OCI-LY1 (cell line): ENCODE results near the gene PI4K2B.
A peak's percentile ranks its signal among the peaks of the same experiment; 100 is the strongest.
"Not testable (repeated sequence)": the region's sequence is repeated elsewhere in the genome, so short reads cannot be mapped to it uniquely, and the experiment has no call there.

Experiments used
- H2AFZ ChIP-seq: fragments of 200-600 bp; sonication (generic), shearing (Covaris generic); 2 replicates; pipeline ENCODE4 v1.6.0; 2014; ENCODE audit warnings: antibody characterized with exemption, mild to moderate bottlenecking, low read length
- H3F3A ChIP-seq: fragments of 200-600 bp; sonication (generic), shearing (Covaris generic); 2 replicates; pipeline ENCODE4 v1.6.0; 2014; ENCODE audit warnings: mild to moderate bottlenecking, antibody characterized with exemption, low read length, moderate library complexity; ENCODE audit not compliant: insufficient read depth
- H3K27ac ChIP-seq: fragments of 200-600 bp; sonication (generic); 2 replicates; pipeline ENCODE4 v1.5.1; 2014; ENCODE audit warnings: low read length, mixed run types, mild to moderate bottlenecking, low read depth; ENCODE audit not compliant: poor library complexity, severe bottlenecking
- H3K27me3 ChIP-seq: fragments of 200-600 bp; sonication (generic); 2 replicates; pipeline ENCODE4 v1.6.0; 2014; ENCODE audit warnings: antibody characterized with exemption, mild to moderate bottlenecking, low read length, moderate library complexity; ENCODE audit not compliant: insufficient read depth
- H3K36me3 ChIP-seq: fragments of 200-600 bp; sonication (generic); 2 replicates; pipeline ENCODE4 v1.6.1; 2014; ENCODE audit warnings: mild to moderate bottlenecking, antibody characterized with exemption, low read length, moderate library complexity, mixed read lengths; ENCODE audit not compliant: insufficient read depth
- H3K4me1 ChIP-seq: fragments of 200-600 bp; sonication (generic); 2 replicates; pipeline ENCODE4 v1.5.1; 2014; ENCODE audit warnings: mild to moderate bottlenecking, low read length, moderate library complexity; ENCODE audit not compliant: insufficient read depth, severe bottlenecking
- H3K4me2 ChIP-seq: fragments of 200-600 bp; sonication (generic), shearing (Covaris generic); 2 replicates; pipeline ENCODE4 v1.6.1; 2014; ENCODE audit warnings: low read length
- H3K4me3 ChIP-seq: fragments of 200-600 bp; sonication (generic); 2 replicates; pipeline ENCODE4 v1.5.1; 2014; ENCODE audit warnings: low read length, low read depth, mild to moderate bottlenecking, mixed read lengths; ENCODE audit not compliant: poor library complexity, severe bottlenecking
- H3K79me2 ChIP-seq: fragments of 200-600 bp; shearing (Covaris generic); 2 replicates; pipeline ENCODE4 v1.6.1; 2016; ENCODE audit warnings: mixed run types, low read length, mixed read lengths; ENCODE audit not compliant: insufficient read depth
- H3K9ac ChIP-seq: fragments of 200-600 bp; sonication (generic), shearing (Covaris generic); 2 replicates; pipeline ENCODE4 v1.6.1; 2014; ENCODE audit warnings: mild to moderate bottlenecking, low read length, mixed read lengths
- H3K9me2 ChIP-seq: fragments of 200-600 bp; sonication (generic), shearing (Covaris generic); 2 replicates; pipeline ENCODE4 v1.6.1; 2014; ENCODE audit warnings: low read depth, mild to moderate bottlenecking, low read length, mixed read lengths
- H3K9me3 ChIP-seq: fragments of 200-600 bp; shearing (Covaris generic); 2 replicates; pipeline ENCODE4 v1.6.1; 2014; ENCODE audit warnings: low read length, mixed read lengths
- H4K20me1 ChIP-seq: fragments of 200-600 bp; sonication (generic), shearing (Covaris generic); 2 replicates; pipeline ENCODE4 v1.6.0; 2016; ENCODE audit warnings: mild to moderate bottlenecking, low read length; ENCODE audit not compliant: insufficient read depth
- CTCF ChIP-seq: fragments of 200-600 bp; sonication (generic), shearing (Covaris generic); IDR thresholded peaks from 2 replicates; pipeline ENCODE4 v1.5.1; 2017; ENCODE audit warnings: mild to moderate bottlenecking, antibody characterized with exemption, low read length, moderate library complexity, mixed read lengths
- EZH2 ChIP-seq: fragments of 200-600 bp; sonication (generic), shearing (Covaris generic); IDR thresholded peaks from 2 replicates; pipeline ENCODE4 v1.8.0; 2017; ENCODE audit warnings: borderline replicate concordance, mixed run types, mild to moderate bottlenecking, antibody characterized with exemption, low read length, moderate library complexity, mixed read lengths

PI4K2B gene

DNA sequence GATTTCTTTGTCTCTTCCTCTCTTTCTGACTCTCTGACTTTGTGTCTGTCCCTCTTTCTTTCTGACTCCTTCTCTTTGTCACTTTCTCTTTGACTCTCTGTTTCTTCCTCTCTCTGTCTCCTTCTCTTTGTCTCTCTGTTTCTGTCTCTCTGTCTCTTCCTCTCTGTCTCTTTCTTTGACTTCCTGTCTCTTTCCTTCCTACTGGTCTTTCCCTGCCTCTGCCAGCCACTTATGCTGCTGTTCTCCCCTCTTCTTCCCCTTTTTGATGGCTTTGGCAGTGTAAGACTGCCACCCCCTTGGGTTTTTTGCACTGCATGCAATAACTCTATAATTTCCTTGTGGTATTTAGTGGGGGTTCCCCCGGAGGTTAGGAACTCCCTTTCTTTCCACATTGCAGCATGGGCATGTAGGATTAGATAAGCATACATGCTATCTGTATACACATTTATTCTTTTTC lies 6.9 kb downstream of the PI4K2B start:
- H3K4me3 ChIP-seq, H3F3A ChIP-seq, H2AFZ ChIP-seq, H3K36me3 ChIP-seq, H3K9me2 ChIP-seq, H3K9ac ChIP-seq, H3K27me3 ChIP-seq, H3K9me3 ChIP-seq, H3K4me2 ChIP-seq, H4K20me1 ChIP-seq: not testable (repeated sequence)
- H3K27ac ChIP-seq: peak overlapping the region; percentile 43
- peaks cover 15% of the 10 kb centered on the region for H3K79me2 ChIP-seq
- H3K4me1 ChIP-seq: peaks cover 21% of the 10 kb centered on the region

DNA sequence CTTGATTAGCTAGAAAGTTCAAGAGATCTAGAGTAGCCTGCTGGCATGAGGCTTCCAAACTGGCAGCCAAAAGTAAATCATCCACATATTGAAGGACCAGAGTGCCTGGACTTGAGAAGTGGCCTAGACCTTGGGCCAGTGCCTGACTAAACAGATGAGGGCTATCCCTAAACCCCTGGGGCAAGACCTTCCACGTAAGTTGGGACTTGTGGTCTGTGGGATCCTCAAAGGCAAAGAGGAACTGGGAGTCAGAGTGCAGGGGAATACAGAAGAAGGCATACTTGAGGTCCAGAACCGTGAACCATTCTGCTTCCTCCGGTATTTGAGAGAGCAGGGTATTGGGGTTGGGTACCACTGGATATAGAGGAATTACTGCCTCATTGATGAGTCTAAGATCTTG lies 8.4 kb downstream of the PI4K2B start:
- H3K79me2 ChIP-seq, H3K36me3 ChIP-seq: not testable (repeated sequence)

GRCh38 chr4:25245181-25245580 lies 11.3 kb downstream of the PI4K2B start:
- Histone ChIP-seq H3K27me3 (no peaks in the 10 kb centered on the region), H3K79me2 (no peaks in the 10 kb centered on the region), H3K9me3 (no peaks in the 10 kb centered on the region)

More for the DNA sequence above, 8.4 kb downstream of the PI4K2B start:
- not testable (repeated sequence) for H3F3A ChIP-seq, H3K27me3 ChIP-seq, H3K9me3 ChIP-seq, H4K20me1 ChIP-seq, H3K27ac ChIP-seq, H3K9me2 ChIP-seq, H3K4me3 ChIP-seq, H3K4me2 ChIP-seq, H3K9ac ChIP-seq, H2AFZ ChIP-seq
- peaks cover 15% of the 10 kb centered on the region for H3K4me1 ChIP-seq

DNA sequence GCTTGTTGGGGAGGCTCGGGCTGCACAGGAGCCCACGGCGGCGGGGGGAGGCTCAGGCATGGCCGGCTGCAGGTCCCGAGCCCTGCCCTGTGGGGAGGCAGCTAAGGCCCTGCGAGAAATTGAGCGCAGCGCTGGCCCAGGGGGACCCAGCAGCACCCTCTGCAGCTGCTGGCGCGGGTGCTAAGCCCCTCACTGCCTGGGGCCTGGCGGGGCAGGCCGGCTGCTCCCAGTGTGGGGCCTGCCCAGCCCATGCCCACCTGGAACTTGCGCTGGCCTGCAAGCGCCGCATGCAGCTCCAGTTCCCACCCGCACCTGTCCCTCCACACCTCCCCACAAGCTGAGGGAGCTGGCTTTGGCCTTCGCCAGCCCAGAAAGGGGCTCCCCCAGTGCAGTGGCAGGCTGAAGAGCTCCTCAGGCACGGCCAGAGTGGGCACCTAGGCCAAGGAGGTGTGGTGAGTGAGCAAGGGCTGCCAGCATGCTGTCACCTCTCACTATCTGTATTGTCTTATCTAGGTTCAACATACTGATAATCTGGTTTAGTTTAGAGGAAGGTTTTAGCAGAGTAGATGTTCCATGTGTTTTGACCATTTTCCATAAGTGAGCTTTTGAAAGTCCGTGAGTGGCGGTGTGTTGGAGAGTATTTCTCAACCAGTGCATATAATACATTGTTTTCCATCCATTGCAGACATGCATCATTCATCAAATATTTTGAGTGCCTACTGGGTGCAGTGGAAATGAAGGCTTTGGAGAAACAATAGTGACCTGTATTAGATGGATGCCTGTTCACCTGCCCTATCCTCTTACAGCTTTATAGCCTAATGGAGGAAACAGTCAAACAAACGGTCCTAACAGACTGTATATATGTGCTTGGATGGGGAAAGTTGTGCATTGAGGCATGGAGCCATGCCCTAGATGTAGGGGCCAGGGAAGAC lies 13.1 kb downstream of the PI4K2B start:
- Histone ChIP-seq H3F3A (no peaks in the 10 kb centered on the region), H3K79me2 (peaks cover under 1% of the 10 kb centered on the region; the same call in 1 of the 2 replicates), H3K4me3 (no peak overlapping the region), H3K27me3 (no peaks in the 10 kb centered on the region), H2AFZ (no peak overlapping the region), H3K9me3 (no peaks in the 10 kb centered on the region), H3K9me2 (no peaks in the 10 kb centered on the region), H3K36me3 (peaks cover 4% of the 10 kb centered on the region; the same call in 1 of the 2 replicates), H3K9ac (no peak overlapping the region), H3K27ac (no peak overlapping the region), H3K4me1 (no peaks in the 10 kb centered on the region), H4K20me1 (no peaks in the 10 kb centered on the region), H3K4me2 (no peak overlapping the region)
- no peak for TF ChIP-seq CTCF
- no peak for TF ChIP-seq EZH2

More at GRCh38 chr4:25245181-25245580, 11.3 kb downstream of the PI4K2B start:
- H3K4me3 ChIP-seq: no peak overlapping the region
- no peak overlapping the region for H3K9ac ChIP-seq
- no peaks in the 10 kb centered on the region for H4K20me1 ChIP-seq
- no peaks in the 10 kb centered on the region for H3K9me2 ChIP-seq
- H3K36me3 ChIP-seq: peaks cover 4% of the 10 kb centered on the region; the same call in 1 of the 2 replicates
- H3K4me1 ChIP-seq: peaks cover 4% of the 10 kb centered on the region
- H3F3A ChIP-seq: no peaks in the 10 kb centered on the region
- H2AFZ ChIP-seq: no peak overlapping the region
- TF ChIP-seq EZH2 (no peak), CTCF (no peak)
- no peak overlapping the region for H3K27ac ChIP-seq
- H3K4me2 ChIP-seq: no peak overlapping the region

DNA sequence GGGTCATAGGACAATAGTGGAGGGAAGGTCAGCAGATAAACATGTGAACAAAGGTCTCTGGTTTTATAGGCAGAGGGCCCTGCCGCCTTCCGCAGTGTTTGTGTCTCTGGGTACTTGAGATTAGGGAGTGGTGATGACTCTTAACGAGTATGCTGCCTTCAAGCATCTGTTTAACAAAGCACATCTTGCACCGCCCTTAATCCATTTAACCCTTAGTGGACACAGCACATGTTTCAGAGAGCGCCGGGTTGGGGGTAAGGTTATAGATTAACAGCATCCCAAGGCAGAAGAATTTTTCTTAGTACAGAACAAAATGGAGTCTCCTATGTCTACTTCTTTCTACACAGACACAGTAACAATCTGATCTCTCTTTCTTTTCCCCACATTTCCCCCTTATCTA lies 15.0 kb downstream of the PI4K2B start:
- not testable (repeated sequence) for H4K20me1 ChIP-seq, H3K4me2 ChIP-seq, H2AFZ ChIP-seq, H3K36me3 ChIP-seq, H3K27ac ChIP-seq, H3K9ac ChIP-seq, H3K4me3 ChIP-seq, H3K4me1 ChIP-seq, H3K27me3 ChIP-seq, H3K9me3 ChIP-seq, H3K79me2 ChIP-seq, H3F3A ChIP-seq, H3K9me2 ChIP-seq

DNA sequence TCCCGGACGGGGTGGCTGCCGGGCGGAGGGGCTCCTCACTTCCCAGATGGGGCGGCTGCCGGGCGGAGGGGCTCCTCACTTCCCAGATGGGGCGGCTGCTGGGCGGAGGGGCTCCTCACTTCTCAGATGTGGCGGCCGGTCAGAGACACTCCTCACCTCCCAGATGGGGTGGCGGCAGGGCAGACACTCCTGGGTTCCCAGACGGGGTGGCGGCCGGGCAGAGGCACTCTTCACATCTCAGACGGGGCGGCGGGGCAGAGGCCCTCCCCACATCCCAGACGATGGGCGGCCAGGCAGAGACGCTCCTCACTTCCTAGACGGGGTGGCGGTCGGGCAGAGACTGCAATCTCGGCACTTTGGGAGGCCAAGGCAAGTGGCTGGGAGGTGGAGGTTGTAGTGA lies 15.7 kb downstream of the PI4K2B start:
- H3K79me2 ChIP-seq, H3K36me3 ChIP-seq: not testable (repeated sequence)

More for the DNA sequence above, 15.7 kb downstream of the PI4K2B start:
- not testable (repeated sequence) for H3K4me3 ChIP-seq, H3K4me2 ChIP-seq, H3K27ac ChIP-seq, H3F3A ChIP-seq, H2AFZ ChIP-seq, H3K4me1 ChIP-seq, H3K9ac ChIP-seq, H3K27me3 ChIP-seq, H3K9me2 ChIP-seq, H4K20me1 ChIP-seq, H3K9me3 ChIP-seq
